ENCODE data around the gene IPPK.

The IPPK gene

GRCh38 chr9:92656537-92656925, 13.4 kb downstream of the IPPK start:
- no peak for DNase-seq

GRCh38 chr9:92655896-92656536, 13.9 kb downstream of the IPPK start:
- no peak for DNase-seq

GRCh38 chr9:92655366-92655765, 14.6 kb downstream of the IPPK start:
- no peak for DNase-seq

- no peak for DNase-seq
These were observed 15.2 kb downstream of the IPPK start for GRCh38 chr9:92654481-92655301.

GRCh38 chr9:92652461-92652860, 17.5 kb downstream of the IPPK start:
- DNase-seq: no peak

- DNase-seq: no peak
These were observed 18.9 kb downstream of the IPPK start for GRCh38 chr9:92650839-92651621.

- DNase-seq: no peak
These were observed 19.6 kb downstream of the IPPK start for GRCh38 chr9:92650296-92650695.

- no peak for DNase-seq
These were observed 20.9 kb downstream of the IPPK start for GRCh38 chr9:92649007-92649406.

GRCh38 chr9:92648474-92648971, 21.4 kb downstream of the IPPK start:
- DNase-seq: no peak

- no peak for DNase-seq
These were observed 22.1 kb downstream of the IPPK start for GRCh38 chr9:92647671-92648473.

- DNase-seq: no peak
These were observed 24.9 kb downstream of the IPPK start for GRCh38 chr9:92645041-92645440.

- DNase-seq: no peak
These were observed 25.7 kb downstream of the IPPK start for GRCh38 chr9:92644278-92644677.

- no peak for DNase-seq
These were observed 27.4 kb downstream of the IPPK start for GRCh38 chr9:92642564-92642963.

- DNase-seq: no peak
These were observed 27.9 kb downstream of the IPPK start for GRCh38 chr9:92642041-92642451.

- no peak for DNase-seq
These were observed 28.7 kb downstream of the IPPK start for GRCh38 chr9:92641092-92641809.

GRCh38 chr9:92640398-92641091, 29.4 kb downstream of the IPPK start:
- no peak for DNase-seq

- no peak for DNase-seq
These were observed 30.1 kb downstream of the IPPK start for GRCh38 chr9:92639791-92640271.

- DNase-seq: no peak
These were observed 30.8 kb downstream of the IPPK start for GRCh38 chr9:92639124-92639523.

- DNase-seq: no peak
These were observed 31.3 kb downstream of the IPPK start for GRCh38 chr9:92638621-92639101.

- no peak for DNase-seq
These were observed 31.9 kb downstream of the IPPK start for GRCh38 chr9:92637886-92638620.
